ENCODE measurements around the gene TACC2.
A peak's percentile ranks its signal among the peaks of the same experiment; 100 is the strongest.
"Not testable (repeated sequence)": the region's sequence is repeated elsewhere in the genome, so short reads cannot be mapped to it uniquely, and the experiment has no call there.

TACC2 gene

DNA sequence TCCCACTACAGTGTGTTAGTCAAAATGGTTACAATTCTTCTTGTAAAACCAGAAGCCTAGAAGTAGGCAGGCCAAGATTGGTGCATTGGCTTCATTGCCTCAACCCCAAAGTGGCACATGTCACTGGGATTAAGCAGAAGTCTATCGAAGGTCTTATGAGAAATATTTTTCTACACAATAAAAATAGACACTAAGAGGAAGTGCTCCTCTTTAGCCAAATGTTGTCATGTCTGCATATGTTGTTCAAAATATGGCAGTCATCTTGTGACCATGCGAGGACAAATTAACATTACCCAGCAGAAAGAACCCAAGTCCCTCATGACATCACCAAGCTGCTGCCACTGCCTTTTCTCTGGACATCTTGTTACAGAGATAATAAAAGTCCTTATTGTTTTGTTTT lies 7.6 kb upstream of the TACC2 start:
- DNase-seq, result peak; percentile 51

DNA sequence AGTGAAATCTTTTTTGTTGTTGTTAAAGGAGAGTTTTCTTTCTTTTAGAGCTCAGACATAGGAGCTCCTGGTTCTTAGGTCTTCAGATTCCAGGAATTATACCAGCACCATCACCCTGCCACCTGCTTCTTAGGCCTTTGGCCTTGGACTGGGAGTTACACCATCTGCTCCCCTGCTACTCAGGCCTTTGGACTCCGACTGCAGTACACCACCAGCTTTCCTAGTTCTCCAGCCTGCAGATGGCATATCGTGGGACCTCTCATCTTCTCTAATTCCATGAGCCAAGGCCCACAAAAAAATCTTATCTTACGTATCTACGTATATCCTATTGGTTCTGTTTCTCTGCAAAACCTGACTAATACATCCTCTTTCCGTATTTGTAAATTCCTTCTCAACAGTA lies 5.1 kb upstream of the TACC2 start:
- DNase-seq, result no peak

DNA sequence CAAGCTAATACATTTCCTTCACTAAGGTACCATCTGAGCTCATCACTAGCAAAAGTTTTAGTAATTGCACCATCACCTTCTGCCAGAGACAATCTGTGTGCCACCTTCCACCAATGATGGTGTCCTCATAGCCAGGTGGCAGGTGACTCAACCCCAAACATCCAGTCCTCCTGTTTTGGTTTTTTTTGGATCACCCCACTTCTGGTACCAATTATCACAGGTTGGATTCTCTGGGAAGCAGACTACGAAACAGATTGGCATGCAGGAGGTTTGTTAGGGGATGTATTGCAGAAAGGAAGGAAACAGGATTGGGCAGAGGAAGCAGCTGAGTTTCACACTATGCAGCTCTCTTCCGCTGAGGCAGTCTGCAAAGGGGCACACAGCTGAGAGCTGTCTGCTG lies 4.5 kb upstream of the TACC2 start:
- no peak for DNase-seq

DNA sequence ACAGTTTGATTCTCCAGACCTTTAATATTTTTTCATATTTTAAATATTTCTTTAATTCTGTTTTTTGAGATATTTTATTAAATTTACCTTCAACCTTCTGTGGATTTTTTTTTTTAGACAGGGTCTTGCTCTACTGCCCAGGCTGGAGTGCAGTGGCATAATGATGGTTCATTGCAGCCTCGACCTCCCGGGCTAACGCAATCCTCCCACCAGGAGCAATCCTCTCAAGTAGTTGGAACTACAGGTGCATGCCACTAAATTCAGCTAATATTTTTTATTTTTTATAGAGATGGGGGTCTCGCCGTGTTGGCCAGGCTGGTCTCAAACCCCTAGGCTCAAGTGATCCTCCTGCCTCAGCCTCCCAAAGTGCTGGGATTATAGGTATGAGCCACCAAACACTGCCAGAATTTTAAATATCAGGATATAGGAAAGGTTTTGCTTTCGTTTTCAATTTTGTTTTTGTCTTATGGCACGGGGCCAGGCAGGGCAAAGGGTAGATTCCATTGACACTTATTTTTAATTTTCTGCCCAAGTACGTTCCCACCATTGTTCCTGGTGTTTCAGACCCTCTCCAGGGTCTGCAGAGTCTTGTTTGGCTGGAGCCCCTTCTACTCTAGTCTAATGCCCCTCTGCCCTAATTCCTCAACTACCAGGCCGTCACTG lies 1.2 kb downstream of the TACC2 start:
- no peak for DNase-seq

DNA sequence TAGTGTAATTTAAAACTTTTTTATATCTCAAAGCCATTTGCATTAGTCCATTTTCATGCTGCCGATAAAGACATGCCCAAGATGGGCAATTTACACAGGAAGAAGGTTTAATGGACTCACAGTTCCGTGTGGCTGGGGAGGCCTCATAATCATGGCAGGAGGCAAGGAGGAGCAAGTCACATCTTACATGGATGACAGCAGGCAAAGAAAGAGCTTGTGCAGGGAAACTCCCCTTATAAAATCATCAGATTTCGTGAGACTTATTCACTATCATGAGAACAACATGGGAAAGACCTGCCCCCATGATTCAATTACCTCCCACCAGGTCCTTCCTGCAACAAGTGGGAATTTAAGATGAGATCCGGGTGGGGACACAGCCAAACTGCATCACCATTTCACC lies 2.8 kb downstream of the TACC2 start:
- DNase-seq, result not testable (repeated sequence)

DNA sequence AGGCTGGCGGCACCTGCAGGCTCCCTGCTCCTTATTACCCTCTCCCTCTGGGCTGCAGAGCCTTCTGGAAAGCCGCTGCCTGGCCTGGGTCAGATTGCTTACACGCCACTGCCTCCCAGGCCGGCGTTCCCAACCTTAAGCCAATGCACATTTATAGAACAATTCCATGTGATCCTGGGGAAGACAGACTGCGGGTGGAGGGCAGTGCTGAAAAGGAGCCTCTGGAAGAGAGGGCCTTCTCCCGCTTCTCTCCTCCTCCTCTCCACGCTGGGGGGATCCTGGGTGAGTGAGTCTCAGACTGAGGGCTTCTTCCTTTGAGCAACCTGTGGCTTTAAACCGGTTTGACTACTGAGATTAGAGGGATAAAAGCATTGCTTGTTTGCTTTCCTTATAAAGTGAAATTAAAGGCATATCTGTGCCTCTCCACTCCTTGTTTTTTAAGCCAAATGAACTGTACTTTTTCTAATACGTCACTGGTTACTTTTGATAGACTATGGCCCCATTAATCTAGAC lies 5.5 kb downstream of the TACC2 start:
- DNase-seq, result no peak

DNA sequence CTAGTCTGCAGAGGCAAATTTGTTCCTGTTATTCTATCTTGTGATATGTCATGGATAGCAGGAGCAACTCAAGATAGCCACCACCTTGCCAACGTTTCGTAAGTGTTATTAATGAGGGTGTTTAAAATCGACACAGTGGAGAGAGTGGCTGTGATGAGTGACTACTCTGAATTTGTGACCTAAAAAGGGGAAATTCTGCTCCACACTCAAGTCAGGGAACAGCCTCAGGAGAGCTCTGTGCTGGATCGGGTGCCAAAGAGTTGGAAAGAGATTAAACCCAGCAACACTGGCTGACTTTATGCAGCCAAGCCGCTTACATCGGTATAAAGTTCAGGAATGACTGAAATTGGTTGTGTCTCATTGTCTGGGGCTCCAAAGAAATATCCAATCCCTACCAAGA lies 9.5 kb downstream of the TACC2 start:
- no peak for DNase-seq

DNA sequence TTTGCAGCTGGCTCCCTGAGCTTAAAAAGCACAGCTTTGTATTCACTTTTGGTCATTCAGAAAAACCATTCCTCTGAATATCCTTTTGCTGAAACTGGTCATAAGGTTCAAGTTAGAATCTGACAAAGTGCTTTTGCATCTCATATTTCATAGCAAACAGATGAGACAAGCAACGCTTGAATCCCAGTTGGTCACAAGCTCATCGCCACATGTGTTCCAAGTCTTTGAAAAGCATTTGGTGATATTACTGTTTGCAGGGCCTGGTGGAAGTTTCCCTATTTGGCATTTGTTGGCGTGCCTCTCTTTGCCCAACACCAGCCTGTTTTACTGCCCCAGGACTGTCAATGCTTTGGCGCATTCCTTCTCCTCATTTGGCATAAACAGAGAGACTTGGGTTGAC lies 10.3 kb downstream of the TACC2 start:
- no peak for DNase-seq

DNA sequence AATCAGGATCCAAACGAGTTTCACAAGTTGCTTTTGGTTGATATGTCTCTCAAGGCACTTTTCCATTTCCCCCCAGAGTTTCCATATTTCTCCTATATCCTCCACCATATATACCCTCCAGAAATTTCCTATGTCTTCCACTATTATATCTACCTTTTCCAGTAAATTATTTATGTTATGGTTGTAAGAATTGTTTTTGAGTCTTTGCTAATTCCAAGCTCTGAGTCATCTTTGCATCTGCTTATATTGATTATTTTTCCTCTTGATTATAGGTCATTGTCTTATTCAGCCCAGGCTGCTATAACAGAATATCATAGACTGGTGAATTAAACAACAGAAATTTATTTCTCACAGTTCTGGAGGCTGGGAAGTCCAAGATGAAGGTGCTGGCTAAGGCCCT lies 12.7 kb downstream of the TACC2 start:
- no peak for DNase-seq

DNA sequence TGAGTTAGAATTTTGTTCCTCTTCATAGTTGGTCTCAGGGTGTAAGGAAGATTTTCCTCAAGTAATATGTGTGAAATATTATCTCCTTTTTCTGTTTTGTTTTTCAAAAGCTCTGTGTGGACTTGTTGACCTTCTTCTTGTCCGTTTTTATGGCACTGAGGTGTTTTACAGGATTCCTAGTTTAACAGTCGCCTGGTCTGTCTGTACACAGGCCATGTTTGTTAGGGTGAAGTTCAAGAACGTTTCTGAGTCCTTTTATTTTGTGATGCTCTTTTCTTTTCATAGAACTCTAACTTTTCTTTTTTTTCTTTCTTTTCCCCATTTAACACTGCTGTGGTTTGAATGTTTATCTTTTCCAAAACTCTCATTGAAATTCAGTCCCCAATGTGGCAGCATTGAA lies 18.5 kb downstream of the TACC2 start:
- no peak for DNase-seq

DNA sequence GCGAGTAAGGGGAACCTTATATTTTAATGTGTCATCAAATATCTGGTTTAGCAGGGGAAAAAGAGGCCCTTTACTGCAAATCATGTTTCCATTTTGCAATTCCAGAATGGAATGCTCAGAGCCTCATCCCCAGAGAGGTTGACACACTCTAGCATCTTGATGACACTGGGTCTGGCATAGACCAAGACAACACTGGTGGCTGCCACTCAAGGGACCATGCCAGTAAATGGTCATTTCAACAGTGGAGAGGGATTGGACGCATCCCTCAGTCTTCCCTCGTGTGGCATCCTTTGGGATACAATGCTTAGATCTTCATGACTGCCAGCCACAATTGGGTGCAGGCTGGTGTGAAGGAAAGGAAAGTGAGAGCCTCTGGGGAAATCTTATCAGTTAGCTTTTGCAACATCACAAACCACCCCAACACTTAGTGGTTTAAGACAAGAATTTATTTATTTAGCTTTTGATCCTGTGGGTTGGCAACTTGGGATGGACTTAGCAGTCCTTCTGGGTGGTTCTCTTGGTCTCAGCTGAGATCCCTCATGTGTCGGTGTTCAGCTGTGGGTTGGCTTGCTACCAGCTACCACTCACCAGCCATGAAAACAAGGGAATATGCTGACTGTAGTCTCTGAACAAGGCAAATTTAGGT lies 21.6 kb downstream of the TACC2 start:
- DNase-seq, result peak; percentile 66

DNA sequence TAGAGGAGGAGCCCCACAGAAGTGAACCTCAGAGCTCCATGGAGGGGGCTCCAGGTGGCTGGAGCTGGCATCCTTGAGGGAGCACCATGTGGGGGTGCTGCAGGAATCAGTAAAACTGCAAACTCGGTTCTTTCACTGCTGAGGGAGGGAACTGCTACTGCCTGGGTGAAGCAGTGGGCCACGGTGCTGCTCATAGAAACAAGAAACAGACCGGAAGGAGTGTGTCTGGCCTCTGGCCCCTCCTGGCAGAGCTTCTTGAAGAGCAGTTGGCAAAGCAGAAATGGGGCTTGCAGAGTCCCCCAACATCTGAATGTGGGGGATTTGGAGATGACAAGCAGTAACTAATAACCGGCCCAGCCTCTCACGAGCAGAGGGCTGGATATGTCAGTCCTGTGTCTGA lies 23.8 kb downstream of the TACC2 start:
- no peak for DNase-seq

DNA sequence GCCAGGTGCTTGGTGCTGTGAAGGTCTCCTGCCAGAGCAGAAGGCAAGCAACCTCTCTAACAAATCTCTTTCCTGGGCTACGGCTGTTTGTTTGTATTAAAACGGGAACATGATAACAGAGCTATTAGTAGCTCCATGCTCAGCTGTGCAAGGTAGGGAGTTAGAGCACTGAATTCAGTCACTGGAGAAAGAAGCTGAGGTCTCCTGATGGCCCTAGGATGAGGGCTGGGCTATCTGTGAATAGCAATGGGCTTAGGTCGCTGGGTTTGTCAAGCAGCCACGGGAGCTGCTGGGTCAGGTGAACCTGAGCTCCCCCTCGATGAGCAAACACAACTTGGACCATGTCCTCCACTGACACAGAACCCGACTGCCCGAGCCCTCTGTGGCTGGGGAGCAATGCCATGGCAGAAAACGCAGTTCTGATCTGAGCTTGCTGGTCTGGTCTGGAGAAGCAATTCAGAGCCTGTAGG lies 24.4 kb downstream of the TACC2 start:
- no peak for DNase-seq

DNA sequence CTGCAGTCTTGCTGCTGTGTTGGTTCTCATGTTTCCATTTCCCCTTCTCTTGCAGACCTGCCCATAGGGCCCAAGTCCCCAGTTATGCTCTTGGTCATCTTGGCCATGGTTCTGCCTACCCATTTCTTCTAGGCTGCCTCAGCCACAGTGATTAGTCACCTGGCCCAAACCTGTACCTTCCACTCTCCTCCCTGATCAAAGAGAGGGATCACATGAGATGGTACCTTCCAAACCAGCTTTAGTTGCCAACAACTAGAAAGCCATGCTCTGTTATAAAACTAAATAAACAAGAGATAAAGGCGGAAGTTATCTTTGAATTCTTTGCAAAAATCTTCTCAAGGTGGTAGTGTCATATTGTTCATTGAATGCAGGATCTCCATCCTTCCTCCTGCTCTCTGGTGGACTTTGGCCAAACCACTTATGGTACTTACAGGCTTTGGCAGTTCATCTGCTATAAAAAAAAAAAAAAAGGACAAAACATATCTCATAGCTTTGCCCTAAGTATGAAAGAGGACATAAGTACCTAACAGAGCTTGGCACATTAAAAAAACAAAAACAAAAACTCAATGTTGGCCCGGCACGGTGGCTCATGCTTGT lies 25.8 kb downstream of the TACC2 start:
- DNase-seq, result no peak

DNA sequence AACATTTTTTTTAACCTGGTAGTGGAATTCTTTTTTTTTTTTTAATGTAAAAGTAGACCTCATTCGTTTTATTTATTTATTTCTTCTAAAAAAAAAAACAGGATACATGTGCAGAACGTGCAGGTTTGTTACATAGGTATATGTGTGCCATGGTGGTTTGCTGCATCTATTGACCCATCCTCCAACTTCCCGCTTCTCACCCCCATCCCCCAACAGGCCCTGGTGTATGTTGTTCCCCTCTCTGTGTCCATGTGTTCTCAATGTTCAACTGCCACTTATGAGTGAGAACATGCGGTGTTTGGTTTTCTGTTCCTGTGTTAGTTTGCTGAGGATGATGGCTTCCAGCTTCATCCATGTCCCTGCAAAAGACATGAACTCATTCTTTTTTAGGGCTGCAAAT lies 29.0 kb downstream of the TACC2 start:
- DNase-seq, result not testable (repeated sequence)

DNA sequence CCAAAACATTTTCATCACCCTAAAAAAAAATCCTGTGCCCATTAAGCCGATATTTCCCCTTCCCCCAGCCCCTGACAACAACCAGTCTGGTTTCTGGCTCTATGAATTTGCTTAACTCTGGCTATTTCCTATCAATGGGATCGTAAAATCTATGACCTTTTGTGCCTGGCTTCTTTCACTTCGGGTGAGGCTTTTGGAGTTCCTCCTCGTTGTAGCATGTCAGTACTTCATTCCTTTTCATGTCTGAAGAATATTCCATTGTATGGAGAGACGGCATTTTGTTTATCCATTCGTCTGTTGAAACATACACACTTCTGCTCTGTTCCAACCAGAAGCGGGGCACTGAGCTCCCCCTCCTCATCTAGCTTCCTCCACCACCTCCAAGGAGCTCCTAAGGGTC lies 29.5 kb downstream of the TACC2 start:
- DNase-seq, result no peak

DNA sequence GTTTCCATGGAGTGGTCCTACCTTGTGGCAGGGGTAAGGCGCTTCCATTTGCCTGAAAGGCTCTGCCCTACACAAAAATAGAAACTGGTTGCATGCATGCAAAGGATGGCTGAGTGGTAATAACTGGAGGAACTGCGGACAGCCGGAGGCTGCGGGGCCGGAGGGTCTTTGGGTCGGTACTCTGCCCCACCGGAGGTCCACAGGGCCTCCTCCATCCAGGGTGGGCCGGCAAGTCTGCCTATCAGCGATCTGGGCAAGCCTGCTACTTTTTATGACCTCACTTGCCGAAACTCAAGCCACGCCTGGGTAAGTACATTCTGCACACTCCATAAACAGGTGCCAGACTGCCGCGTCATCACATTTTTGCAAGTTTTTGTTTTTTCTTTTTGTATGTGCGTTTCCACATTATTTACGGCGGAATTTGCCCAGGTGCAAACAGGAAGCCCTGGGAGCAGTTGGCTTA lies 30.0 kb downstream of the TACC2 start:
- DNase-seq, result no peak

DNA sequence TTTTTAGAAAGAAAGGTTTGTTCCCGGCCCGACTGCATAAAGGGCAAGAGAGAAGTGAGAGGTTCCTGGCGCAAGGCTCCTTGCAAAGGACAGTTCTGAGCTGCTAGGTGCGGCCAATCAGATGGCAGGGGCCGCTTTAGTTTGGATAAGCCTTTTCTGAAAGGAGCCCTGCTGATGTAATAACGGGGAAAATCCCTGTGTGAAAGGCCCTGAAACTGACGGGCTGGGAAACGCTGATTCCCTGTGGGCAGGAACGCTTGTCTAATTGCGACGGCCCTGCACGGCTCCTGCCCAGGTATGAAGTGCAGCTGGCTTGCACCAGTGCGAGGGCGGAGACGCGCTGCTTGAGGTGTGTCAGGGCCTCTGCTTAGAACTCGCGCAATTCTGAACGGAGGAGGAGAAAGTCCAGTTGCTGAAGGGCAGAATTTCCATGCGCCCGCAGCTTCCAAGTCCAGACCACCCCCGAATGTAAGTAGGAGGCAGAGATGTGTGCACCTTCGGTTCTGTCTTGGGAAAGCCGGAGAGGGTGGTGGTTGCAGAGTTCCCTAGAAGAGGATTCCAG lies 30.5 kb downstream of the TACC2 start:
- no peak for DNase-seq

DNA sequence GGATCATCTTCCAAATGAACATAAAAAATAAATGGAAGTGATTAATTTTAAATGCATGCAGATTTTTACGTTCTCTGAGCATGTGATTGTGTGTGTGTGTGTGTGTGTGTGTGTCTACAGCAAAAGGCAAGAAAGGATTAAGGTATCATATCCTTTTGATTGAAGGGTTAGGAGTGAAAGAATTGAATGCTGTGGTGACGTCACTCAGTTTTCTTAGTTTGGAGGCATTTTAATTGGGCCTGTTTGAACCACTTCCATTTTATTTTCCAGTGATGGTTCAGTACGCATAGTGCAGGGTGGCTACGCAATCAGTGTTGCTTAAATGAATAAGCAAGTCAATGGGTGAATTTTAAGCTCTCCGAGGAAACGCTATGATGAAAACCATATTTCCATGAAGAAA lies 31.3 kb downstream of the TACC2 start:
- DNase-seq, result no peak

DNA sequence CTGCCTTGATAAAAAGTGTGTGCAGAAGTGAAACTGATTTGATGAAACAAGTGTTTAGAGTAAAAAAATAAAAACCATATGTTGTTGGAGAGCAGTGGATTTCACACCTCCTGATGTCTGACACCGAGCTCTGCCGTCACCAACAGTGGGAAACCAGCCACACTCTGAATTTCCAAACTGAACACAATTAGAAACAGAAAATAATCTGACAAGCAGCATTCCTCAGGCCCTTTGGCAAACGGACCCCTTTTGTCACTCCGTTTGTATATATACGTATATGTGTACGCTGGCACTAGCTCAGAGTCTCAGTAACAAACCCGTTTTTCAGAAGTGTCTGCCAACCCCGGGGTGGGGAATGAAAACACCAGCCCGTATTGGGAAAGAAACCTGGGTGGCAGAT lies 32.4 kb downstream of the TACC2 start:
- DNase-seq, result peak; percentile 55

DNA sequence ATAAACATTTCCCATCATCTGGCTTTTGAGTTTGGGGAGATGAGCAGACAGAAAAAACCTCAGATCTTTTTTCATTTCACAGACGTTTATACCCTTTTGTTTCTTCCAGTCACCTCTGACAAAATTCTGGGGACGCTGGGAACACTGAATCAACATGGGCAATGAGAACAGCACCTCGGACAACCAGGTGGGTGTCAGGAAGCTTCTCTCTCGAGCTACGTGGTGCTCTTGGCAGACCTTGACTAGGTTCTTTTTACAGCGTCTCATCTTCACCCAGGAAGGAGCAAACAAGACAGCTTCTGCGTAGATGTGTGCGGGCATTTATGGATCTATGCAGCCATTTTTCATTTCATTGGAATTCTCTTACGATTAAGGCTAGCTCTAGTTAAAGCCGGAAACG lies 32.9 kb downstream of the TACC2 start:
- no peak for DNase-seq

DNA sequence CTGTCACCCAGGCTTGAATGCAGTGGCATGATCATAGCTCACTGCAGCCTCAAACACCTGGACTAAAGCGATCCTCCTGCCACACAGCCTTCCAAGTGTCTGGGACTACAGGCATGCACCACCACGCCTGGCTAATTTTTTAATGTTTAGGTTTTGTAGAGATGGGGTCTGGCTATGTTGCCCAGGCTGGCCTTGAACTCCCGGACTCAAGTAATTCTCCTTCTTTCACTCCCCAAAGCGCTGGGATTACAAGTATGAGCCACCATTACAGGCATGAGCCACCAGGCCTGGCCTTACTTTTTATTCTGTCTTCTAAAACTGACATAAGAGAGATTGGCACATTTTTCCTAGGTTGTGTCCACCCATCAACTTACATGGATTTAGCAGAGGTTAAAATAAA lies 33.3 kb downstream of the TACC2 start:
- no peak for DNase-seq

DNA sequence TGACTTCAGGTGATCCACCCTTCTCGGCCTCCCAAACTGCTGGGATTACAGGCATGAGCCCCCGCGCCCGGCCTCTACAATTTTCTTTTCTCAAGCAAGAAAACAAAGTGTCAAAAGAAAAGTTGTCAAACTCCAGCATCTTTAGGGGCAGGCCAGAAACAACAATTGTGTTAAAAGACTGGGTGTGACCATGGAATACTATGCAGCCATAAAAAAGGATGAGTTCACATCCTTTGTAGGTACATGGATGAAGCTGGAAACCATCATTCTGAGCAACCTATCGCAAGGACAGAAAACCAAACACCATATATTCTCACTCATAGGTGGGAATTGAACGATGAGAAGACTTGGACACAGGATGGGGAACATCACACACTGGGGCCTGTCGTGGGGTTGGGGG lies 34.3 kb downstream of the TACC2 start:
- not testable (repeated sequence) for DNase-seq

Data from MV-4-11 (cell line).